Measurements from ENCODE around the gene RAD51B.

Gene RAD51B

DNA sequence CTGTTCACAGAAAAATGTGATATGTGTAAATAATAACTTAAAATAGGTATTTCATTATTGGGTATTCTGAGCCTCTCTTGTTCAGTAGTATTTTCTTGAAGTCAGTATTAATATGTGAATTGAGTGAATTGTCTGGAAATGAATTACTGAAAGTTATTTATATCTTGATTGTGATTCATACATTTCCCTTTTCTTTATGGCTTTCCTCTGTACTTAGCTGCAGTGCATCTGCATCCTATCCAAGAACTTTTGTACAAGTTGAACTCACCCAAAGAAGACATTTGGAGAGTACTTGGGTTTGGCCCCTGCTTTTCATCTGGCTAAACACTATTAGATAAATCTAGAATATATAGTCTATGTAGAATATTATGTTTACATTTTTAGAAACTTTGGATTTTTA is 326.0 kb downstream of the RAD51B start:
- DNase-seq (ENCODE audit: low read depth): no peak

DNA sequence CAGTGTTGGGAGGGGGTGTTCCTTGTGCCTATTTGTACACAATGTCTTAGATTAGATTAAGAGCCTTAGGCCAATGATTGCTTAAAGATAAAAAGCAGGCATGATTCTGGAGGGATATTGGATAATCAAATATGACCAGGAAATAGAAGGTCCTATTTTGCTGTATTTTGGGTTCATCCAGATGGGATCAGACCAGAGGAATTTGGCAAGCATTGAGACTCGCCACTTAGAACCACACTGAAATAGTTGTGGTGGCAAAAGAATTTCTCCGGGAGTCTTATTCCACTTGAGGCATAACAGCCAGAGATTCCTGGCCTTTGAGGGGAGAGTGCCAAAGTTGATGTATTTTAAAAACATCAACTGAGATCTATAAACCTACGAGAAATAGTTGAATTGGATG is 327.2 kb downstream of the RAD51B start:
- DNase-seq (ENCODE audit: low read depth): peak; percentile 98

DNA sequence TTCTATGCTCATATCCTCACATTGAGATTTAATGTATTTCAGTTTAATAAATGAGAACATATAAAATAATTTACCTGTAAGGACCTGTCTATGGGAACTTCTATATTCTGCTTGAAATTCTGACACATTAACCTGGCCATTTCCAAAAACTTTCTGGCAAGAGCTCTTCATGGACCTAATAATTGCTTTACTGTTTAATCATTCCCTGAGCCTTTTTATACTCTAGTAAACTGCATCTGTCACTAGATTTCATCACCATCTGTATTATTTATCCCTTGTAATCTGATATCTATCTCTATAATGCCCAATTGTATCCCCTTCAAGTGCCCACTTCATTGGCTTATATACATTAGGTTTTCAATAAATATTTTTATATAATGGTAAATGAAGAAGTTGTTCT is 327.7 kb downstream of the RAD51B start:
- peak; percentile 45 for DNase-seq (ENCODE audit: low read depth)

DNA sequence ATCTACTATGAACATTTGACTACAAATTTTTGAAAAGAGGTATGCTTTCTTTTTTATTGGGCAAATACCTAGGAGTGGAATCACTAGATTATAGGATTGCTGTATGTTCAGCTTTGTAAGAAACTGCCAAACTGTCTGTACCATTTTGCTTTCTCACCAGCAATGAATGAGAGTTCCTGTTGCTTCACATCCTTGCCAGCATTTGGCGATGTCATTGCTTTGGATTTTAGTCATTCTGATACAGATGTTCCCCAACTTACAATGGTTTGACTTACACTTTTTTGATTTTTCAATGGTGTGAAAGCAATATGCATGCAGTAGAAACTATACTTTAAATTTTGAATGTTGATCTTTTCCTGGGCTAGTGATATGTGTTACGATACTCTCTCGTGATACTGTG is 328.7 kb downstream of the RAD51B start:
- DNase-seq (ENCODE audit: low read depth): peak; percentile 27

DNA sequence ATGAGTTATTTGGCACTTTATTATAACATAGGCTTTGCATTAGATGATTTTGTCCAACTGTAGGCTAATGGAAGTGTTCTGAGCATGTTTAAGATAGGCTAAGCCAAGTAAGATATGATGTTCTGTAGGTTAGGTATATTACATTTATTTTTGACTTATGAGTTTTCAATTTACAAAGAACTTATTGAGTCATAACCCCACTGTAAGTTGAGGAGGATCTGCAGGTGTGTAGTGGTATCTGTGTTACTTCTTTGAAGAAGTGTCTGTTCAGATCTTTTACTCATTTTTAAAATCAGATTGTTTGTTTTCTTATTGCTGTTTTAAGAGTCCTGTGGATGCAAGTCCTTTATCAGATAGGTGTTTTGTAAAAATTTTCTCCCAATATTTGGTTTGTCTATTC is 329.2 kb downstream of the RAD51B start:
- DNase-seq (ENCODE audit: low read depth): no peak

DNA sequence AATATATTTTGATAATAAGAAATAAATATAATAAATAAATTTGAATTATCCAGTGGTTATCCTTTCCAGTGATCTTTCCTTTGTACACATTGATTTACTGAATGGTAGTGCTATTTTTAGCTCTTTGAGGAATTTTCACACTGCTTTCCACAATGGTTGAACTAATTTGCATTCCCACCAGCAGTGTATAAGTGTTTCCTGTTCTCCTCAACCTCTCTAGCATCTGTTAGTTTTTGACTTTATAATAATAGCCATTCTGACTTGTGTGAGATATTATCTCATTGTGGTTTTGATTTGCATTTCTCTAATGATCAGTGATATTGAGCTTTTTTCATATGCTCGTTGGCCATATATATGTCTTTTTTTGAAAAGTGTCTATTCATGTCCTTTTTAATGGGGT is 333.7 kb downstream of the RAD51B start:
- DNase-seq (ENCODE audit: low read depth): no peak

DNA sequence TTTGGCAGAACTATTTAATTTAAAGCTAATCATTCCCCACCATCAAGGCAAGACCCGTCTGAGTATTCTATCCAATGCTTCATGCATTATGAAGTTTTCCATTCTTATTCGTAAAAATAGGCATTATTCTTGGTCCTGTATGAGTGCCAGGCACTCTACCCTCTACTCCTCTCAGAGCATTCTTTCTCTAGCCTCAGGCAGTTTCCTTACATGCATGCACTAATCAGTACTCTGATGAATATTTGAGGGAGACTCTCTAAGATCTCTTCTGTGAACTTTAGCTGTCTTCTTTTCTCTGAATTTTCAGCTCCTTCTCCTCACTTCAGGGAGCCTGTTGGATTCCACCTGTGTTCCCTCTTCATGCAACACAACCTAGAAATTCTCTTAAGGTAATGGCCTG is 334.7 kb downstream of the RAD51B start:
- no peak for DNase-seq (ENCODE audit: low read depth)

DNA sequence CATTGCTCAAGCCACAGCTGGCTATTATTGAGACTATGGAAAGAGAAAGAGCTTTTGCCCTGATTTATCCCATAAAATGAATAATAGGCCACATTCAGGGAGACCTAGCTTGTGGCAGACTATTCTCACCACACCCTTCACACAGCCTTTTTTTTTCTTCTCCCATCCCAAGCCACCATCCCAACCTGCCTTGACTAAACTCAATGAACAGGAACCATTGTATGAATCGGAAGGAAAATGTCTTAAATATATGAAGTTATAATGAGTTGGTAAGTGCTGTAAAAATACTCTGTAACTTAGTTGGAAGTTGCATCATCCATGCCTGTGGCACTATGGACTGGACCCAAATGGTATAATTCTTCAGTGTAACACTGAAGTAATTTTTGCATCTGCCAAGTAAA is 338.4 kb downstream of the RAD51B start:
- DNase-seq (ENCODE audit: low read depth): no peak

DNA sequence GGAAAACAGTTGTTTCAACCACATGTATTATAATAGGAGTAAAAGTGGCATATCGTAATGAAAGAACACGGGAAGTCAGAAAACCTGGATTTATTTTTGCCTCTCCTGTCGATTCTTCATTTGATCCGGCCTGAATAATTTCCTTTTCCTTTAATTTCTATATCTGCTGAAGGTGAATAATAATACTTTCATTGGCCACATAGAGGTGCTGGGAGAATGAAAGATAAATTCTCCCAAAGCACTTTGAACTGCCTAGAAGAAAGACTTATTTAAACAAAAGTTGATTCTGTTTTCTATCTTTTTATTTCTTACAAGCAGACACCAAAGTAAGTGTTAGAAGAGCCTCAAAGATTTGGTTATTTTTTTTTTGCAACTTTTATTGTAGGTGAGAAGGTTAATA is 339.1 kb downstream of the RAD51B start:
- no peak for DNase-seq (ENCODE audit: low read depth)

DNA sequence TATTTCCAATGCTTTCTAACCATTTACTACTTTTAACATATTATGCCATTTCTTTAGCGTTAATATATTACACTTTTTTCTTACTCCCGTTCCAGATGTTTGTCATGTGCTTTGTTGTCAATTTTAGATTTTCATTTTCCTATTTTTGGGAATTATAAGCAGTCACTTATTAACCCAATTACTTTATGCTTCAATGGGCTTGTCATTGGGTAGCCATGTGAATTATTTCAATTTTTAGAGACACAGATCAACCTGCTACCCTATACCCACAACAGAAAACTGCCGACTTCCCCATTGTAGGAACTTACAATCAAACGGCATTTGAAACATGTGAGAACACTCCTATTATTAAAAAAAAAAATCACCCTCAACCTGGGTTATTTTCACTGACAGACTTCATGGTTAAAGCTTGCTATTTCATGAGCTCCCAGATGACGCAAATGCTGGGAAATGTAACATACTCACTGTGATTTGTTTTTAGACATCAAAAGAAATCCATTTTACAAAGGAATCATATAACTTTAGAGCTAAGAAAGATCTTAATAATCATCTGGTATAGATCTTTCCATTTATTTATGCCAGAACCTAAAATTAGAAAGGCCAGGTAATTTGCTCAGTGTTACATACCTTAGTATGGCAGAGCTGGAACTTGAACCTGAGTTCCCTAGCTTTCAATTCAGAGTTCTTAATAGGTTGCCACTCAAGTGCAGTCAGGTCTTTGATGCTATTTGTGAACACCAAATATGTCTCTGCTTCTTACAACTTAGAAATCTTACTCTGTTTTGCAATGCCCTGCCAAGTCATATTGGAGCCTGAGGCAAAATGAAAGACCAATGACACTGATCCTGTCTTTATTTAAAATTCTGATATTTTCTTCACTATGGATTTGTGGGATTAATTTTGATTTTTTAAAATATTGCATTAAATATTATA is 340.4 kb downstream of the RAD51B start:
- no peak for DNase-seq (ENCODE audit: low read depth)

DNA sequence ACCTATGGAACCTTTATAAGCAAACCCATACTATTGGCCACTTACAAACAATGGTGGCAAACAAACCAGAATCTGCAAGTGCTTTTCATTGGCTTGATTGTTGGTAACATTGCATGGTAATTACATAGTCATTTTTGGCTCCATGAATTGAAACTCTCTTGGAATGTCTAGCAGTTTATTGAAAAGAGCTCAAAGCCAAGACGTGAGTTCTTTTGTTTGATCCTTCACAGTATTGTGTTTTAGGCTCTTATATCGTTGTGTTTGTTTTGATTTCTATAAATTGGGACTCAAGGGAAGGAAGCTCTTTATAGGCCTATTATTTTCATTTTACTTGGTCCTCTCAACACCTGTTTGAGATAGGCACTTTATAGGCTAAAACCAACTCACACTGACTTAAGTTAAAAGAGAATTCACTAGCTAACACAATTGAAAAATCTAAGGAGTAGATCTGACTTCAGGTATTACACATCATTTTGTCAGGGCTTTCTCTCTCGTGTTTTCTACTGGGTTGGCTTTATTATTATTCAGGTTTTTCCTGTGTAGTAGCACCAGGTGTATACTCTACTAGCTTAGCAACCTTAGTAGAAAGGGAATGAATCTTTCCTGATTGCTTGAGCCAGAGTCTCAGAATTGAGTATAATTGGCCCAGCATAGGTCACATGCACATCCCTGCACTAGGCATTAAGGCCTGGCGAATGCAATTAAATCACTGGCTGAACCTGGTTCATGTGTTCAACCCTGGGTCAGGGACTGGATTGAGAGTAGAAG is 341.4 kb downstream of the RAD51B start:
- DNase-seq (ENCODE audit: low read depth): no peak

DNA sequence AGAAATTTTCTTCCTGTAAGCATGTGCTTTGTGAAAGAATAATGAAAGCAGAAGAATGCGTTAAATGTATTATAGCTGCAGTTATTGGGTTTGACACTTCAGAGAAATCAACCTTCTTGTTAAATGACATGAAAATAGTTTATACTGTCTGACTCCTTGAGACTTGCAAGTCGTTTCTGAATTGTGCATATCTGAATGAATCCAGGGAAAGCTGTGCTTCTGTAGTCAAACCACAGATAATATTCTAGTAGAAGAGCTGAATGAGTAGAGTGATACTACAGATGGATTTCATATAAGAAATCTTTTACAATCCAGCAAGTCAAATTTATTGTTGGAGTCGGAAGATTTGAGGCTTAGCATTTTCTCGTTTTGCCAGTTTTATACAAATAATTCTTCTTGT is 343.3 kb downstream of the RAD51B start:
- DNase-seq (ENCODE audit: low read depth): no peak

DNA sequence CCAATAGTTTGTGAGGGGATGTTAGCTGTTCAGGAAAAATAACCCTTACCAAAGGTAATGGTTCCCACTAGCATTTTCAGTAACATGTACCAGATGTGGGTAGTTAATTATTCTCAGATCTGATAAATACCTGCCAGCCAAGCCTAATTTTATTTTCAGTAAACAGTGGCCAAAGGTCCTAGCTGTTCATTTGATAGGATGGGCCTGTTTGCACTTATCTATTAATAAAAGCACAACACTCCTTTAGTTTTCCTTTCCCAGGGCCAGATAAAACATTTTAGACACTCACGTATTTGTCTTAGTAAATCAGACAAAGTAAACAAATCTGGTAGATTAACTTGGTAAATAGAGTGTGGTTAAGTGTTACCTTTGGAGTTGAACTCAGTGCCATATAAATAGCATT is 345.1 kb downstream of the RAD51B start:
- DNase-seq (ENCODE audit: low read depth): no peak

DNA sequence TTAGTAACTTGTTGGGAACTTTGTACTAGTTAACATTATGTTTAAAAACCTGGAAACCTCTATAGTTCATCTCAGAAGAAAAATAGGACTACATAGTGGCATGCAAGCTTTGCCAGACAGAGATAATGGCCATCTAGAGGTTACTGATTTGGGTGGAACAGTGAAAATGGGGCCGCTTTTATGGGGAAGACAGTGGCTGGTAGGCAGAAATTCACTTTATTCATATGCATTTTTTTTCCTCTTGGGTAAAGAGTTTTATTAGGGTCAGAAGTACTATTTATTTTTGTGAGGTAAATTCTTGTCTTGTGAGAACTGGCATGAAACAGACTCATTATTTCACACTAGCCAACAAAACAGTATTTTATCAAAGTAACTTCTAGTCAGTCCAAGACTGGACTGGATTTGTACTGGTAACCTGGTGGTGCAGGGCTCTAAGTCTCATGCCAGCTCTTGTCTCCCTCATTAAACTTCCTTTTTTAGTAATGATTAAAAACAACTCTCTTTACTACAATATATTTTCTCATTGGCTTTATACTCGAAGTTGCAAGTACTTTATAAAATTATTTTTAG is 345.8 kb downstream of the RAD51B start:
- no peak for DNase-seq (ENCODE audit: low read depth)

DNA sequence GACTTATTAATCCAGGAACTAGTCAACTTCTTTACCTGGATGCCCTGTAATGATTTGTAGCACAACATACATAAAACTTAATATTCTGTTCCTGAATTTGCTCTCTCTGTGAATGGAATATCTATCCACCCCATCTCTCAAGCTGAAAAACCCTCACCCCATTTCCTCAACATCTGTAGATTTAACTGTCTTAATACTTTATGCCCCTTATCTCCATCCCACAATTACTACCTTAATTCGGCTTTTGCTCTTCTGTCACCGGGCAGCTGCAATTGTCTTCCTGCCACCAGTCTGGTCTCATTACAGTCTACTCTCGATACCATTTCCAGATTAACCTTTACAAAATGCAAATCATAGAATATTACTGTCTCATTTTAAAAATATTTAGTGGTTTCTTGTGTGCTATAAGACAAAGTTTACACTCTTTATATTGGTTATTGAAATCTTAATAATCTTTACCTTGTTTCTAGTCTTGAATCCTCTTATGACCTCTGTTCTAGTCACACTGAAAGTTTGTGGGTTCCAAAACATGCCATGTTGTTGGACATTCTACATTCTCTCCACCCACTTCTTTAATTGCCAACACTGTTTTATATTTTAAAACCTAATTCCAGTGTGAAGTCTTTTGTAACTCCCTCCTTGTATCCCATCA is 347.3 kb downstream of the RAD51B start:
- DNase-seq (ENCODE audit: low read depth): no peak

DNA sequence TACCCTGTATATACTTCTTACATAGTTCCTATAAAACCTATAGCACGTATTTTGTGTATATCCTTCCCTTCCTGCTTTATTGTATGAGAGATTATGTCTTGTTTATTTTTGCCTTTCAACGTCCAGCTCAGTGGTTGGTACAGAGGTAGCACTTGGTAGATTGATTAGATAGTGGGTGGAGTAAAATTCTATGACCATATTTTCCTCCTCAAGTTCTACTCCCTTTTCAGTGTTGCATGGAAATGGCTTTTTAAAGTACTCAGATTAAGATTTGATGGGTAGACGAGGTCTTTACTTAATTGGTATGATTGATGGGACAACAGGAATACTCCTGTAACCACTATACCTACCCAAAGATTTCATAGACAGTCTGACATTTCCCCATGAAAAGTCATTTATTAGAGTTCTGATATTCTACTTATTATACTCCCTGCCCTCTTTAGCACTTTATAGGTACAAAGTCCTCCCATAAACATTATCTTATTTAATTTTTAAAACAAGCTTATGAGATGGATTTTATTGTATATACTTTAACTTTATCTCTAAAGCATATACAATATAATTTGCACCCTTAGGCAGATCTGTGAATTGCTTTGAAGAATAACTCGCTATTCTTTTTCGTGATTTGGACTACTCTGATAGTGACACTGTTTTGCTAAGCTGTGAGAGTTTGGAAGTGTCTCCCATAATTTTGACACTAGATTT is 348.0 kb downstream of the RAD51B start:
- no peak for DNase-seq (ENCODE audit: low read depth)

DNA sequence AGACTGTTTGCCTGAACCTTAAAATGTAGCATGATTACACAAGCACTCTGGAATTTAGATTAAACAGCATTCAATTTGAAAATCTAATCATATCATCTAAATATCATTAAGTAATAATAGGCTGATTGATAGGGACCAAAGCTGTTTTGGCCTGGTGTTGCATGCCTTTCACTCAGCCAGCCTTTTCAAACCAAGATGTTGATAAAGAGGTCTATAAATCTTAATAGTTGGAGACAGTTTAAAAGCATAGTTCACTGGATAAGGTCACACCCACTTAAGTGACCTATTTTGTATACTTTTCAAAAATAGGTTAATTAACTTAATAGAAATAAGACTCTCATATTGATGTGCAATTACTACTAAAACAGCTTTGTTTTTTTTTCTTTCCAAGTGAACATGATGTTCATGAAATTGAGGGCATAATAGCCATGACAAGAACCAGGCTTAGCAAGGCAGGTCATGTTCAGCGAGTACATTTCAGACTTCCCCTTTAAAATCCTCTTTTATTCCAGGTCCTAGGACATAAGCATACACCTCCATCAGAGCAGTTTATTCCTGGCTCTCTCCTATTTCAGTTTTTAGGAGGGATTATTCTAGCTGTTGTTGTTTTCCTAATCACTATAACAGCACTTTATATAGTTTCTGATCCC is 349.0 kb downstream of the RAD51B start:
- no peak for DNase-seq (ENCODE audit: low read depth)

DNA sequence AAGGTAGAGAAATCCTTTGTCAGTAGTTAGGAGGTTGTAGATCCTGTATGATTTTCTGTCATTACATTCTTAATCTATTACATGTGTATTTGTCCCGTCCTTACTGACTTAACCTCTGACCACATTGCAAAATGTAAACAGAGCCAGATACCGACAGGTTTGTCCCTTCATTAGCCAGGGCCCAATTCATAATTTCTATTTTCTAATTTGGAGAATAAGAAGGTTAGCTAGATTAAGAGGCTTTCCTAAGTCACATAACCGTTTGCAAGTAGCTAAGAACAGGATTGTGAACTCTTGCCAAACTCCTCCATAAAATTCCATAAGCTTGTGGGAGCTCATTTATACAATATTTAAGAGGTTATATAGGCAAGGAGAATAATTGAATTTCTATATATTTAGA is 352.6 kb downstream of the RAD51B start:
- DNase-seq (ENCODE audit: low read depth): no peak

DNA sequence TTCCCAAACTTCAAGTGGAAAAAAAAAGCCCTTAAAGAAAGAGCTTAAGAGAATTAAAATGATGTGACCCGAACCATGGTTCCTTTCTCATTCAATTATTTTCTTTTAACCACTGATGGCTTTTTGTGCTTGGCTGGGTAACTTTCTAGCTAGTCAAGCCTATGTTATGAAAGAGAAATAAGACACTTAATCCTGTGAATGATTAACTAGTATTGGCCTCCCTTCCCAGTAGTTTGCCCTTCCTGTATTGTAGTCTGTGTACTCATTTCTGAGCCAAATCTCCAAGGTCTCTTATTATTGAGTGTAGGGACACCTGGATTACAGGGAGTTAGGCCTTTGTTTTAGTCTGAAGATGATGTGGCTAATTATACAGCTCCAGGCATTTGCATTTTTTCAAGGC is 353.0 kb downstream of the RAD51B start:
- DNase-seq (ENCODE audit: low read depth): peak; percentile 56

DNA sequence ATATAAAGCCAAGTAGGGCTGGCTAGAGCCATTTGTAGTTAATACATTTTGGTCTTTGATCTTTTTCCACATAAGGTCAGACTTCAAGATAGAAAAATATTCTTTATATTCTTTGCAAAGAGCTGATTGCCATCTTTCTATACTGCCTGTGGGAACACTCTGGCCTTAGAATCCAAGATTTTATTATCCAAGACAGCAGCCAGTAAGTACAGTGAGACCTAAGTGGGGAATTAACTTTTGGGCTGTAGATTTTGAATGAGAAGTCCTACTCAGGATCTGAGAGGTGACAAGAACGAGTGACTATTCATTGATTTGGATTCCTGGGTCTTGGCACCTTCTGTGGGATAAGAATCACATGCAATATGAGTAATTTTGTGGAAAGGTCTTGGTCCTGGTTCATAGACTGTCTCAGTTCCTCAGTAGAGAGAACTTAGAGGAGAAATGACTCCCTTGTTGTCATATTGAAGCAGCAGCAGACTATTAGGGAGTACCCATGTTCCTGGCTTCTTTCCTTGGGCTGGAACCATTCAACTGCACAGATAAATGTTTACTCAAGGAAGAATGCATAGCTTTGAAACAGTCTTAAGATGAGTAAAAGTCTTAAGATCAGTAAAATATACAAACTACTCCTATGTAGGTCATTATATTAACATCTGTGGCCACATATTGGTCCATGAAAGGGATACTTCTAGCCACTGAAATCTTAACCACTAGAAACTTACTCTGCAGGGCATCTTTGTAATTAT is 353.8 kb downstream of the RAD51B start:
- DNase-seq (ENCODE audit: low read depth): no peak

DNA sequence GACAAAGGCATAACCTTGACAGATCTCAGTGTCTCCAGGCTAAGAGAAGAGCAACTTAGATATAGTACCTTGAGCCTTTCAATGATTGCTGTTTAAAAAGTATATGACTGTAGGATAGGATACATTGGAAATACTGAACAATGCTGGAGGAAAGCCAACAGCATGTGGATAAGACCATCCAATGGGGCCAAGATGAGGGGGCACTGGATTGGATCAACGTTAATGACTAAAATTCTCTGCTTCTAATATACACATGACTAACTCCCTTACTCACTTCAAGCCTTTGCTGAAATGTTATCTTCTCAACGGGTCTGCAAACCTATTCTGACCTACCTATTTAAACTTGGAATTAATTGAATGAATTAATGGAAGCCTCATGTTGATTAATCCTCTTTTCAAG is 354.9 kb downstream of the RAD51B start:
- DNase-seq (ENCODE audit: low read depth): no peak

Measured in amniotic epithelial cell (primary cell).